GM19025 (cell line): ENCODE results near the gene KLHL1.

Source experiments
- ATAC-seq: cut with Tn5 transposase; IDR thresholded peaks from one replicate; pipeline ENCODE4 v1.9.1; 2021; ENCODE audit warnings: mild to moderate bottlenecking, low read depth, moderate library complexity; ENCODE audit not compliant: unreplicated experiment

The KLHL1 gene

GRCh38 chr13:69704311-69704710, 403.9 kb downstream of the KLHL1 start:
- no peak for ATAC-seq

GRCh38 chr13:69690999-69691398, 417.3 kb downstream of the KLHL1 start:
- ATAC-seq, result no peak

GRCh38 chr13:69683921-69684686, 424.1 kb downstream of the KLHL1 start:
- ATAC-seq, result no peak

- no peak for ATAC-seq
Observed at GRCh38 chr13:69681722-69682121, 426.5 kb downstream of the KLHL1 start.

- no peak for ATAC-seq
Observed at GRCh38 chr13:69677343-69677742, 430.9 kb downstream of the KLHL1 start.

- no peak for ATAC-seq
Observed at GRCh38 chr13:69676286-69676685, 432.0 kb downstream of the KLHL1 start.

- ATAC-seq, result no peak
Observed at GRCh38 chr13:69660155-69660554, 448.1 kb downstream of the KLHL1 start.

GRCh38 chr13:69657676-69658075, 450.6 kb downstream of the KLHL1 start:
- ATAC-seq, result no peak

- ATAC-seq, result no peak
Observed at GRCh38 chr13:69654392-69654791, 453.9 kb downstream of the KLHL1 start.
